ENCODE measurements around the gene DNAJB9.
"Not testable (repeated sequence)": the region's sequence is repeated elsewhere in the genome, so short reads cannot be mapped to it uniquely, and the experiment has no call there.

The DNAJB9 gene

GRCh38 chr7:108569381-108570145 is at the start of gene DNAJB9, which contains the start of gene THAP5:
TSS of gene DNAJB9 (plus strand) at chr7:108569874. CDS start at chr7:108571727, 1,853 bp downstream.
TSS of gene THAP5 (minus strand) at chr7:108569706. CDS start at chr7:108569569, 137 bp downstream.
- peak; percentile 99 for DNase-seq

DNA sequence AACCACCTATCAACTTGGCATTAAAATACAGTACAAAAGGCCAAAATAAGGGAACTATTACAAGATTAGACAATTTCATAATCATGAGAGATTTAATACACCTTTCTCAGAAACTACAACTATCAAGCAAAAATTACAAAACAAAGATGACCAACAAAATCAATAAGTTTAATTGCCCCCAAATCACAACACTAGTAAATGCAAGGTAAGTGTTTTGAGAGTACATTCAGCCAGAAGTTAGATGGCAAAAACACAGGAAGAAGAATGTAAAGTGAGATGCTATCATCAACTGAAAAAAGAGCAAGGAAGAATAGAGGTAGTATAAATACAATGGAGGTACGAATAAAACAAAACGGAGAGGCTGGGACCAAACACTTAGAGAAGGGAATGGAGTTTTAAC is 46.9 kb upstream of the DNAJB9 start:
- DNase-seq, result no peak

- DNase-seq, result no peak
Measured at GRCh38 chr7:108525327-108525984, 44.2 kb upstream of the DNAJB9 start.

DNA sequence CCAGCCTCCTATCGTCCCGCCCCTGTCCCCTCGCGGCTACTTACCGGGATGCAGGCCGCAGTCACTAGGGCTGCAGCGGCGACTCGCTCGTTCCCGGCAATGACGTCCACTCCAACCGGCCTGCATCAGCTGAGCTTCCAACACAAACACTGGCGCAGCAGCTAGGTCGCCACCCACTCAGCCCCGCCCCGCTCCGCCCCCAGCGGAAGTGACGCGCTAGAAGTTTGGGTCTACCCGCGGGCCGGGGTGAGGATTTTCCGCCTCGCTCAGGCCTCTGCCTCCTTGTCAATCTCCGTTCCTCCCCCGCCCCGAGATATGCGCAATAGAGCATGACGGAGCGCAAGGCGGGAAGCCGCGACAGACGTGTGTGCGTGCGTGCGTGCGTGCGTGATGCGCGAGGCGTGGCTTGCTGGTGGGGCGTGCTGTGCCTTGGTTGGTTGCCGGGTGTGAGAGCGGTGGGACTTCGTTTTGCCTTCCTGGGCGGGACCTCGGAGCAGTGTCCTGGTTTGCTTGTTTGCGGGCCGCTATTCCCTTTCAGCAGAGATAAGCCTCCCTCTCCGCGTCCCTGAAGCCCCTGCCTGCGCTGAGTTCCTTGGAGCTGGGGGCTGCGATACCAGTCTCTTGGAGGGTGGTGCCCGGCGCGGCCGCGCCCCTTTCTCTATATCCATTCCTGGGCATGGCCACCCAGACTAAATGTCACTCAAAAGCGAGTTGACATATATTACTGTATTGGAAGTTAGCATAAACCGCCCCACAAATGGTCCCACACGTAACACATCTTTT is 43.5 kb upstream of the DNAJB9 start, which contains the start of gene PNPLA8:
Gene PNPLA8, minus strand, starts transcription at position 151 of the 783 bp plus-strand sequence. CDS start 10,644 bp downstream, outside the sequence.
- DNase-seq, result peak; percentile 100

DNA sequence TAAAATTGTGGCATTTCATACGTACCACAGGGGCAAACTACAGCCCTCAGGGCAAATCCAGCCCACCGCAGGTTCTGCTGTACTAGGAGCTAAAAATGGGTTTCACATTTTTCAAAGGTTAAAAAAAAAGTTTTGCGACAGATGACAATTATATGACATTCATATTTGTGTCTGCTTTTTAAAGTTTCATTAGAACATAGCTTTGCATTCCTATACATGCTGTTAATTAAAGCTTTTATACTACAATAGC is 43.0 kb upstream of the DNAJB9 start:
- DNase-seq, result no peak

DNA sequence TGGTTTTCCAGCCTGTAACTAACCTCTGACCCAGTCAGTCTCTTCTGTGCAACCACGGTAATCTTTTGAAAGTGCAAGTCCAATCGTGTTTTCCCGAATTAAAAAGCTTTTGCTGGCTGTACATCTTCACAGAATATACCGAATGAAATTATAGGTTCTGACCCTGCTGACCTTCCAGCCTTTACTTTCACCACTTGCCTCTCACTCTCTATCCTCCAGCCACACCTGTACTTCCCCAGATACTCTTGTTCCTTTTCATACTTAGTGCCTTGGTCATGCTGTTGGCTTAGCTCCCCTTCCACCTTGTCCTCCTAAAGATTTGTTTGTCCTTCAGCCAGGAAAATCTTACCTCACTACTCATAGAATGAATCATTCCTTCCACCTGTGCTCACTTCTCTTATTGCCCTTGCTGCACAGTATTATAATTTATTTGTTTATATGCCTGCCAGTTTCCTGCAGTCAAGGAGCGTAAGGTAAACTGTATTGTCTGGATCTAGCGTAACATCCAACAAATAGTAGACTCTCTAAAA is 41.4 kb upstream of the DNAJB9 start:
- DNase-seq, result no peak

DNA sequence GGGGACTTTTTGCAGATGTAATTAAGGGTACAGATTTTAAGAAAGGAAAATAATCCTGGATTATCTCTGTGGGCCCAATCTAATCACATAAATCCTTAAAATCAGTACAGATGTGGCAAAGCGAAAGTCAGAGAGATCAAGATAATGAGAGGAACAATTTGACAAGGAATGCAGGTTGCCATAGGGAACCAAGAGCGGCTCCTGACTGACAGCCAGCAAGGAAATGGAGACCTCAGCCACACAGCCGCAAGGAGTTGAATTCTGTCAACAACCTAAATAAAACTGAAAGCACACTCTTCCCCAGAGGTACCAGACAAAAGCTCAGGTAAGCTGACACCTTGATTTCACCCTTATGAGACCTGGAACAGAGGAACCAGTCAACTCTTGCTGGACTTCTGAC is 40.3 kb upstream of the DNAJB9 start:
- DNase-seq, result no peak

DNA sequence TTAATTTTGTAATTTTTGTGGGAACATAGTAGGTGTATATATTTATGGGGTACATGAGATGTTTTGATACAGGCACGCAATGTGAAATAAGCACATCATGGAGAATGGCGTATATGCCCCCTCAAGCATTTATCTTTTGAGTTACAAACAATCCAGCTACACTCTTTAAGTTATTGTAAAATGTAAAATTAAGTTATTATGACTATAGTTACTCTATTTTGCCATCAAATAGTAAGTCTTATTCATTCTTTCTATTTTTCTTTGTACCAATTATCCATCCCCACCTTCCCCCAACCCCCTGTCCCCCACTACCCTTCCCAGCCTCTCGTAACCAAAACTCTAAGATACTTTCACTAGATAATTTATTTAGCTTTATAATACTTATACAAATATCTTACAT is 36.0 kb upstream of the DNAJB9 start:
- no peak for DNase-seq

- no peak for DNase-seq
Measured at GRCh38 chr7:108535257-108535656, 34.4 kb upstream of the DNAJB9 start.

- no peak for DNase-seq
Measured at GRCh38 chr7:108535744-108536143, 33.9 kb upstream of the DNAJB9 start.

DNA sequence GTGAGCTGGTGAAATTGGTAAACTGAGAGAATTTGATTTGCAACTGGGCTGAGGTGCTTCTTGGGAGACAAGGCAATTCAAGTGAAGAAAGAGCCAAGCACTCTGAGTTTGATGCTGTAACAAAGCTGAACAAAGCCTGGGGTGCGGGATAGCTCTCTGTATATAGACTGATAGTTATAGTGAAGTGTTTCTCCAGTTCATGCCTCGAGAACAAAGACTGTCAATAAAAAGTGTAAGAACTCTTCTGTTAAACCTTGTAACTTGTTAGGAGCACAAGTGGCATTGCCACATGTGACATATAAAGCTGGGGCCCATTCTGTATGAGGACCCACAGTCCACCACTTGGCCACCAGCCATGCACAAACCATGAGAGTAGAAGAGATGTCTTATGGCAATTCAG is 32.4 kb upstream of the DNAJB9 start:
- no peak for DNase-seq

DNA sequence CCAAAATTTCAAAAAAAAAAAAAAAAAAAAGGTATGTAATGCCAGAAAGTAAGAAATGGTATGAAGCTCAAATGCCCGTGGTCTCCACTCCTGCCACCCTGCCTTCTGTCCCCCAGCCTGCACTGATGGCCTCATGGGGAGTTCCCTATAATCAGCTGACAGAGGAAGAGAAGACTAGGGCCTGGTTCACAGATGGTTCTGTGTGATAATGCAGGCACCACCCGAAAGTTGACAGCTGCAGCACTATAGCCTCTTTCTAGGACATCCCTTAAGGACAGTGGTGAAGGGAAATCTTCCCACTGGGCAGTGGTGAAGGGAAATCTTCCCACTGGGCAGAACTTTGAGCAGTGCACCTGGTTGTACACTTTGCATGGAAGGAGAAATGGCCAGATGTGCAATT is 31.4 kb upstream of the DNAJB9 start:
- DNase-seq, result not testable (repeated sequence)

DNA sequence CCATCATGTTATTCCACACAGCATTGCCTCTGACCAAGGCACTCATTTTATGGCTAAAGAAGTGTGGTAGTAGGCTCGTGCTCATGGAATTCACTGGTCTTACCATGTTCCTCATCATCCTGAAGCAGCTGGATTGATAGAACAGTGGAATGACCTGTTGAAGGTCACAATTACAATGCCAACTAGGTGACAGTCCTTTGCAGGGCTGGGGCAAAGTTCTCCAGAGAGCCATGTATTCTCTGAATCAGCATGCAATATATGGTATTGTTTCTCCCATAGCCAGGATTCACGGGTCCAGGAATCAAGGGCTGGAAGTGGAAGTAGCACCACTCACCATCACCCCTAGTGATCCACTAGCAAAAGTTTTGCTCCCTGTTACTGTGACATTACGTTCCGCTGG is 31.0 kb upstream of the DNAJB9 start:
- DNase-seq, result not testable (repeated sequence)

- DNase-seq, result no peak
Measured at GRCh38 chr7:108541478-108541877, 28.2 kb upstream of the DNAJB9 start.

- not testable (repeated sequence) for DNase-seq
Measured at GRCh38 chr7:108548141-108548896, 21.4 kb upstream of the DNAJB9 start.

DNA sequence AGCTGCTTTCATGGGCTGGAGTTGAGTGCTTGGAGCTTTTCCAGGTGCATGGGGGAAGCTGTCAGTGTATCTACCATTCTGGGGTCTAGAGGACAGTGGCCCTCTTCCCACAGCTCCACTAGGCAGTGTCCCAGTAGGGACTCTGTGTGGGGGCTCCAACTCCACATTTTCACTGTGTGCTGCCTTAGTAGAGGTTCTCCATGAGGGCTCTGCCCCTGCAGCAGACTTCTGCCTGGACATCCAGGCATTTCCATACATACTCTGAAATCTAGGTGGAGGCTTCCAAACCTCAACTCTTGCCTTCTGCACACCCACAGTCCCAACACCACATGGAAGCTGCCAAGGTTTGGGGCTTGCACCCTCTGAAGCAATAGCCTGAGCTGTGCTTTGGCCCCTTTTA is 13.0 kb upstream of the DNAJB9 start:
- not testable (repeated sequence) for DNase-seq

- no peak for DNase-seq
Measured at GRCh38 chr7:108557191-108557590, 12.5 kb upstream of the DNAJB9 start.

DNA sequence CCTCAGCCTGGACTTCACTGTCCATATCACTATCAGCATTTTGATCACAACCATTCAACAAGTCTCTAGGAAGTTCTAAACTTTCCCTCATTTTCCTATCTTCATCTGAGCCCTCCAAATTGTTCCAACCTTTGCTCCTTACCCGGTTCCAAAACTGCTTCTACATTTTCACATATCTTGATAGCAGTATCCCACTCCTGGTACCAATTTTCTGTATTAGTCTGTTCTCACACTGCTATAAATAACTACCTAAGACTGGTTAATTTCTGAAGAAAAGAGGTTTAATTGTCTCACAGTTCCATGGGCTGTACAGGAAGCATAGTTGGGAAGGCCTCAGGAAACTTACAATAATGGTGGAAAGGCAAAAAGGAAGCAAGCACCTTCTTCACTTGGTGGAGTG is 12.1 kb upstream of the DNAJB9 start:
- DNase-seq, result no peak

GRCh38 chr7:108559253-108559652 is 10.4 kb upstream of the DNAJB9 start:
- DNase-seq, result no peak

- no peak for DNase-seq
Measured at GRCh38 chr7:108561047-108561619, 8.5 kb upstream of the DNAJB9 start.

DNA sequence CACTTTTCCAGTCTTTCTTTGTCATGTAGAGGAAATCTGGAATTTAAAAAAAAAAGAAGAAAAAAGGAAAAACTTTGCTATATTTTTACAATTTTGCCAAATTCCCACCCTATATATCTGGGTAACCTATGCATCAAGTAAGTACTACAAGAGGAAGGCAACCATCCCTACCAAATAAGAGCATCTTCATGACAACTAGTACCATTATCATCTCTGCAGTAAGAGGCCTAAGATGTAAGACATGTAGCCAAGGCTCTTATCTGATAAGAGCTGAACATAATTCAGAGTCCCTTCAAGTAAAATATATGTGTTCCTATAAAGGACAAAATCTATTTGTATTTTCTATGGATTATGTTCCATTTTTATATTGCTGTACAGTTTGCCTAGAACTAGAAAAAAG is 3.7 kb upstream of the DNAJB9 start:
- DNase-seq, result no peak

DNA sequence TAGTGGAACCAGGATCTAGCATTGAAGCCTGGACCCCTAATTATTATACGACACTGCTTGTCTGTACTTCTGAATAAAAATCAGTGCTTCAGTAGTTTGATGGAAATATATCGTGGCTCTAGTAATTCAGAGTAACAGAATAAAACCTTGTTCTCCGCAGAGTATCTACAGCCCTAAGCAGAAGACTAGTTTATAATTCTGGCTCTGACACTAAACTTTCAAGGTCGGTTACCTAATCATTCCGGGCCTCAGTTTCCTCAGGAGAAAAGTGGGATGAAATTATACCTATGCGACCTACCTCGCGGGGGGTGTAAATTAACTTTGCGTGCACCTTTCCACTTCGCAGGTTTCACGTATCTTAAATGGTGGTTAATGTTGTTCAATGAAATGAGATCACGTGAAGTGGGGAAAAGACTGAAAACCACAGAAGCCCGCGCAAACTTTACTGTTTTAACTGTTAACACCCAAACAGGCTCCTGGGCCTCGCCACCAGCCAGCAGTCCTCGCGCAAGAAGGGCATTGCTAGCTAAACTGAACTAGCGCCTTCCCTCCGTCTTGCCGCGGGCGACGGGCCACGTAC is 783 bp upstream of the DNAJB9 start:
- DNase-seq, result no peak

Data from activated effector memory CD4-positive, alpha-beta T cell treated with Interleukin-2 at 50 U/mL for 16 hours (primary cell).